Gastrocnemius medialis (tissue), 4 donors: Measurements from ENCODE around the gene TCHP. TPM values are rescaled to one million over a fixed set of nuclear protein-coding genes. Genes with fewer than 3 reads are reported as not detected.

Experiments used
- ATAC-seq, 2 donors: fragments of 150-250 bp; one replicate each; pipeline ENCODE4 v1.9.1; 2016
- DNase-seq, 2 donors: peaks; one replicate each; pipeline ENCODE4 v3.0.0-alpha.2; 2019
- H3K27ac ChIP-seq, 4 donors: fragments of 200-600 bp; sonication (generic); 1 replicate in 1 of 4; 2 replicates in 3 of 4; pipeline ENCODE4 v1.5.1; 2016 to 2018; ENCODE audit warnings: mild to moderate bottlenecking in 2 of 4, moderate library complexity in 1 of 4
- H3K27me3 ChIP-seq, 3 donors: fragments of 200-600 bp; sonication (generic) in 2 of 3; 1 replicate in 1 of 3; 2 replicates in 2 of 3; pipeline versions ENCODE4 v1.5.1 to v1.6.0; 2016 to 2019; ENCODE audit warnings: mild to moderate bottlenecking in 1 of 3, moderate library complexity in 1 of 3
- H3K36me3 ChIP-seq, 2 donors: fragments of 200-600 bp; sonication (generic) in 1 of 2; one replicate each; pipeline ENCODE4 v1.5.1; 2017 to 2018
- H3K4me1 ChIP-seq, 2 donors: fragments of 200-600 bp; sonication (generic) in 1 of 2; one replicate each; pipeline ENCODE4 v1.5.1; 2016 to 2017; ENCODE audit warnings: mild to moderate bottlenecking in 2 of 2
- H3K4me3 ChIP-seq, 4 donors: fragments of 200-600 bp; sonication (generic) in 3 of 4; 1 replicate in 1 of 4; 2 replicates in 3 of 4; pipeline ENCODE4 v1.5.1; 2016 to 2019; ENCODE audit warnings: mild to moderate bottlenecking in 2 of 4
- H3K9me3 ChIP-seq, 3 donors: fragments of 200-600 bp; sonication (generic) in 2 of 3; 1 replicate in 1 of 3; 2 replicates in 2 of 3; pipeline ENCODE4 v1.5.1; 2016 to 2019
- POLR2A ChIP-seq, 2 donors: fragments of 450-650 bp; IDR thresholded peaks; one replicate each; pipeline ENCODE4 v1.6.1; 2017; ENCODE audit warnings: antibody characterized with exemption in 2 of 2, mild to moderate bottlenecking in 2 of 2, moderate library complexity in 2 of 2
- in situ Hi-C, 4 donors: fragments of 200-750 bp; cut with MboI; loops; one replicate each; pipeline versions ENCODE4 v1.15.0 to v1.8.0; 2017; ENCODE audit warnings: low sequenced_read_pairs in 4 of 4
- intact Hi-C: fragments of 100-400 bp; cut with DNase I; formaldehyde crosslinking; loops from one replicate; pipeline ENCODE4 v1.15.1; 2023; ENCODE audit warnings: low total_unique reads
- total RNA-seq, 4 donors: library from RNA; depleted of rRNA; stranded (reverse); fragments of >200 nt; gene quantifications; one replicate each; pipeline versions ENCODE4 v1.1.0 to v1.2.3, GENCODE V29; 2016
- TF ChIP-seq, protein P1 (sequence below), 5 experiments: fragments of 450-650 bp in 3 of 5; fragments of 200-600 bp in 2 of 5; sonication (generic) in 2 of 5; IDR thresholded peaks in 4 of 5; conservative IDR thresholded peaks in 1 of 5; 1 replicate in 4 of 5; 2 replicates in 1 of 5; pipeline ENCODE4 v1.5.1; 2016 to 2019; ENCODE audit warnings: antibody characterized with exemption in 5 of 5, mild to moderate bottlenecking in 3 of 5, moderate library complexity in 3 of 5

Gene TCHP
- total RNA-seq, 4 donors from 2014 or later, result 7.3 to 9.4 (median 8.0) TPM

DNA sequence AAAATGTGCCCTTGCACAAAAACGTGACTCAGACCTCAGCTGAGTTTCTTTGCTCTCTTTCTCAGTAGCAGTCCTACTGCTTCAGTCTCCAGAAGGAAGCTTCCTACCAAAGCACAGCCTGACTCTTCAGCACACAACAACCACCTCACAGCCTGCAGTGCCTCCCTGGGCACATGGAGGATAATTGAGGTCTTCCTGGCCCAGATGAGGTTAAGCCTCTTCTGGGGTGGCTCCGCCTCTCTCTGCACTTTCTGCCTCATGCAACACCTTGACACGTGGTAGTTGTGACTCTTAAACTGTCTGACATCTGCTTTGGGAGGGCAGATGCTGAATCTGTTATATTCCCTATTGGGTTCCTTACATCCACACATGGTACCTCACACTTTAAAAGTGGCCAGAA lies 62.3 kb downstream of the TCHP start:
- intact Hi-C loops, result no loop called here
- Histone ChIP-seq H3K27me3 (no peaks in the 10 kb centered on the region), H3K27ac (no peak overlapping the region), H3K4me3 (no peak overlapping the region), H3K4me1 (peaks cover 13 to 14% of the 10 kb centered on the region in 2 donors), H3K36me3 (peaks cover 2 to 53% of the 10 kb centered on the region in 2 donors), H3K9me3 (no peaks in the 10 kb centered on the region)
- in situ Hi-C loops, result no loop called here
- no peak for ATAC-seq
- no peak for TF ChIP-seq POLR2A (IDR thresholded peaks at IDR 0.05)
- TF ChIP-seq, protein P1, sequence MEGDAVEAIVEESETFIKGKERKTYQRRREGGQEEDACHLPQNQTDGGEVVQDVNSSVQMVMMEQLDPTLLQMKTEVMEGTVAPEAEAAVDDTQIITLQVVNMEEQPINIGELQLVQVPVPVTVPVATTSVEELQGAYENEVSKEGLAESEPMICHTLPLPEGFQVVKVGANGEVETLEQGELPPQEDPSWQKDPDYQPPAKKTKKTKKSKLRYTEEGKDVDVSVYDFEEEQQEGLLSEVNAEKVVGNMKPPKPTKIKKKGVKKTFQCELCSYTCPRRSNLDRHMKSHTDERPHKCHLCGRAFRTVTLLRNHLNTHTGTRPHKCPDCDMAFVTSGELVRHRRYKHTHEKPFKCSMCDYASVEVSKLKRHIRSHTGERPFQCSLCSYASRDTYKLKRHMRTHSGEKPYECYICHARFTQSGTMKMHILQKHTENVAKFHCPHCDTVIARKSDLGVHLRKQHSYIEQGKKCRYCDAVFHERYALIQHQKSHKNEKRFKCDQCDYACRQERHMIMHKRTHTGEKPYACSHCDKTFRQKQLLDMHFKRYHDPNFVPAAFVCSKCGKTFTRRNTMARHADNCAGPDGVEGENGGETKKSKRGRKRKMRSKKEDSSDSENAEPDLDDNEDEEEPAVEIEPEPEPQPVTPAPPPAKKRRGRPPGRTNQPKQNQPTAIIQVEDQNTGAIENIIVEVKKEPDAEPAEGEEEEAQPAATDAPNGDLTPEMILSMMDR (IDR thresholded peaks at IDR 0.05 in 4 of 5, conservative IDR thresholded peaks at IDR 0.05 in 1 of 5), result no peak
- DNase-seq, result no peak

DNA sequence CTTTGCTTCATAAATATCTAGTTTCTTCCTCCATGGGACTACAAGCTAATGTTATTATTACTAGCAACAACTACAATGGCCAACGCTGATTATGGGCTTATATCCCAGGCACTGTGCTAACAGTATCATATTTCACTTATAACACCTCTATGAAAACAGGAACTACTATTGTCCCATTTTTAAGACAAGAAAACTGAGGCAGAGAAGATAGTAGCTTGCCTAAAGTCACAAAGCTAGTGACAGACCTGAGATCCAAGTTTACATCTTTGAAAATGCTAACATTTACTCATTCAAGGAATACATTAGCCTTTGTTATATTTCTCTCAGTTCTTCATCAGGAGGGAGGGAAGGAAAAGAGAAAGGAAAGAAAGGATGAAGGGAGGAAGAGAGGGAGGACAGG lies 63.3 kb downstream of the TCHP start:
- DNase-seq, result no peak
- intact Hi-C loops (no loop called here), in situ Hi-C loops (no loop called here)
- ATAC-seq, result no peak
- H3K27ac ChIP-seq, result peak overlapping the region; percentile 74 to 84 (median 75)
- H3K4me3 ChIP-seq, result no peak overlapping the region
- H3K4me1 ChIP-seq, result peaks cover 13 to 14% of the 10 kb centered on the region in 2 donors
- TF ChIP-seq POLR2A (IDR thresholded peaks at IDR 0.05), result no peak
- TF ChIP-seq, protein P1 (IDR thresholded peaks at IDR 0.05 in 4 of 5, conservative IDR thresholded peaks at IDR 0.05 in 1 of 5), result no peak
- H3K27me3 ChIP-seq, result no peaks in the 10 kb centered on the region
- peaks cover 2 to 45% of the 10 kb centered on the region in 2 donors for H3K36me3 ChIP-seq
- no peaks in the 10 kb centered on the region for H3K9me3 ChIP-seq

DNA sequence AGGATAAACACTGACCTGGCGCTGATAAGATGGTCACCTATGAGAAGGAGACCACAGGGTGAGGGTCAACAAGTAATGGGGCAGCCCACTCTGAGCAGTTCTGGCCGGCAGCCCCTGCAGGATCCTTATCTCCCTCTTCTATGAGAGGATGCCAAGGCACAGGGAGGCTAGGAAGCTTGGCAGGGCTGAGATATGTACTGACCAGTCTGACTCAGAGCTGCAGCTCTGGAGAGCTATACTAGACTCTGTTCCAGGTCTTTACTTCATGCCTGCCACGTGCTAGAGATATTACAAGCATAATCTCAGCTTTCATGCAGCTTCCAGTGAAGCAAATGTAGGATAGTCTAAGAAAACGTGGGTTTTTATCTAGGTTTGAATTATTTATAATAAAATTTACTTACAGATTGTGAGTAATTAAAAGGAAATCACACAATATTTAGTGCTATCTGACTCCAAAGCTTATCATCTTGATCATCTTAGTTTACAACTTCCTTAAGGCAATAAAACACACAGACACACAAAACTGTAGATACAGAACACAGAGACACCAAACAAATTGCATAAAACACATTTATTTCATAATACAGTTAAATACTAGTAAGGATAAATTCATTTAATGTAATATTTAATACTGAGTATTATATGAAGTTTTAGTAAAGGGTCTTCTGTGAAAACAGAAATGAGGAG lies 63.8 kb downstream of the TCHP start:
- DNase-seq, result peak; percentile 64 to 73

DNA sequence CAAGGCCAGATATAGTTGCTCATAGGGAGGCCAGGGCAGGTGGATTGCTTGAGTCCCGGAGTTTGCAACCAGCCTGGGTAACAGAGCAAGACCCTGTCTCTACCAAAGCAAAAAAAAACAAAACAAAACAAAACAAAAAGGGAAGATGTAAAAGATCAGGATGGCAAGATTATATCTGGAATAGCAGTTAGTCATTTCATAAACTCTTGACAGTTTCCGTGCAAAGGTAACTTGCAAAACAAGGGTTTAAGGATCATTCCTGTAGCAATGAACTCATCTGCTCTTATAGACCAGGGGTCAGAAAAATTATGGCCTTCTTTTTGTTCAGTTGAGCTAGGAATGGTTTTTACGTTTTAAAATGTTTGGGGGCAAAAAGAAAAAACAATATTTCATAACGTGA lies 66.5 kb downstream of the TCHP start:
- peaks cover 13 to 14% of the 10 kb centered on the region in 2 donors for H3K4me1 ChIP-seq
- H3K9me3 ChIP-seq, result no peaks in the 10 kb centered on the region
- no peak for ATAC-seq
- H3K36me3 ChIP-seq, result peaks cover 0 to 39% of the 10 kb centered on the region in 2 donors
- intact Hi-C loops (no loop called here), in situ Hi-C loops (no loop called here)
- H3K4me3 ChIP-seq, result no peak overlapping the region
- no peak overlapping the region for H3K27ac ChIP-seq
- TF ChIP-seq, protein P1 (IDR thresholded peaks at IDR 0.05 in 4 of 5, conservative IDR thresholded peaks at IDR 0.05 in 1 of 5), result no peak
- TF ChIP-seq POLR2A (IDR thresholded peaks at IDR 0.05), result no peak
- no peak for DNase-seq
- H3K27me3 ChIP-seq, result no peaks in the 10 kb centered on the region

More for the DNA sequence above, 63.8 kb downstream of the TCHP start:
- H3K4me1 ChIP-seq, result peaks cover 13 to 14% of the 10 kb centered on the region in 2 donors
- H3K27ac ChIP-seq, result peak overlapping the region; percentile 74 to 84 (median 75)
- H3K27me3 ChIP-seq, result no peaks in the 10 kb centered on the region
- intact Hi-C loops, result no loop called here
- TF ChIP-seq, protein P1 (IDR thresholded peaks at IDR 0.05 in 4 of 5, conservative IDR thresholded peaks at IDR 0.05 in 1 of 5), result no peak
- TF ChIP-seq POLR2A (IDR thresholded peaks at IDR 0.05), result no peak
- H3K36me3 ChIP-seq, result peaks cover 2 to 43% of the 10 kb centered on the region in 2 donors
- in situ Hi-C loops, result no loop called here
- ATAC-seq, result peak; percentile 99 to 100
- no peak overlapping the region for H3K4me3 ChIP-seq
- H3K9me3 ChIP-seq, result no peaks in the 10 kb centered on the region
